HG02840 (cell line): ENCODE measurements around the gene TBC1D8.

ENCODE experiments used
- ATAC-seq: cut with Tn5 transposase; IDR thresholded peaks from one replicate; pipeline ENCODE4 v1.9.1; 2021; ENCODE audit warnings: mild to moderate bottlenecking, moderate library complexity, moderate number of reproducible peaks; ENCODE audit not compliant: unreplicated experiment, low FRiP score

TBC1D8 gene

GRCh38 chr2:101164021-101164420, 12.8 kb upstream of the TBC1D8 start:
- no peak for ATAC-seq

DNA sequence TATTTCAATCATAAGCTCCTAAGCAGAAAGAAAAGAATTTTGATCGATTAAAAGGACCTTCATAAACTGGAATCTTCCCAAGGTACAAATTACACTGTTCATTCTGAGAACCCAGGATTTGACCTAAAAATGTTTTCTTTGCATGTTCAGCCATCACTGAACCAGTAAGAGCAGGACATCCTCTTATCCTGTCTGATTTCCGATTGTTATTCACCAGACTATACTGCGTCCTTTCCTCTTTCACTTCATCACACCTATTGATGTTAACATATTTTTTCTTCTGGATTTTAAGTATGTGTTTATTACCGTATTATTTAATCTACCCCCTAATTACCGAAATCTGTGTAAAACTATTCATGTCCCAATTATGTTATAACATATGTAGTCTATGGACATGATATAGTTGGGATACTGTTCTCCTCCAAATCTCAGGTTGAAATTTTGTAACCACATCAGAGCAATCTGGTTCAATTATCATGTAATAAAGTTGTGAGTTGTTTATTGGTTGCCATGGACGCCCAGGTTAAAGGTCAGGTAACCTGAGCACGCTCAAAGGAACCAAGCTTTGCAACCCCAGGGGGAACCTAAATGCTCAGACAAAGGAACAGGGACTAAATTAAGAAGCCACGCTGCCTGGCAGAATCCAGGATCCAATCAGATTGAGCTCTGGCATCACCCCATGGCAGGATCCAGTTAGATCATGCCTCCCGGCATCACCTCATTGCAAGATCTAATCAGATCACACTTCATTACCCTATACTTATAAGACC, 11.6 kb upstream of the TBC1D8 start:
- no peak for ATAC-seq

GRCh38 chr2:101161658-101162057, 10.5 kb upstream of the TBC1D8 start:
- ATAC-seq = no peak

GRCh38 chr2:101160454-101160853, 9.3 kb upstream of the TBC1D8 start:
- ATAC-seq = no peak

- ATAC-seq = no peak
These were observed 8.3 kb upstream of the TBC1D8 start for GRCh38 chr2:101159526-101159925.

DNA sequence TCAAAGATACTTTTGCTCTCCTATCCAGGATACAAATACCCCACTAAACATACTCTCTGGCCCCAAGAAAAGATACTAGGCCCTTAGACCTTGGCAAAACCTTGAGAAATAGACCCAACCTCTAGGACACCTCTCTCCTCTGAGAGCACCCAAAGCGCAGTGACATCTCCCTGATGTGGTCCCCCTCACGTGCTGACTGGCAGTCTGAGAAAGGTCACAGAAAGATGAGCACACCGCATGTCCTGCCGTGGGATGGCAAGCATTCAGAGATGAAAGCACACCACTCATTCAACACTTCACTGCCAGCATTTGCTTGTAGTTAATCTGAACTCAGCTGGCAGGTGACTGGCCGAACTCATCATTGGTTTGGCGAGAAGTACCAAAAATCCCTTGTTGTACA, 6.1 kb upstream of the TBC1D8 start:
- no peak for ATAC-seq

- no peak for ATAC-seq
These were observed 2.6 kb upstream of the TBC1D8 start for GRCh38 chr2:101153787-101154186.

- ATAC-seq = no peak
These were observed 2.0 kb upstream of the TBC1D8 start for GRCh38 chr2:101153077-101153707.

DNA sequence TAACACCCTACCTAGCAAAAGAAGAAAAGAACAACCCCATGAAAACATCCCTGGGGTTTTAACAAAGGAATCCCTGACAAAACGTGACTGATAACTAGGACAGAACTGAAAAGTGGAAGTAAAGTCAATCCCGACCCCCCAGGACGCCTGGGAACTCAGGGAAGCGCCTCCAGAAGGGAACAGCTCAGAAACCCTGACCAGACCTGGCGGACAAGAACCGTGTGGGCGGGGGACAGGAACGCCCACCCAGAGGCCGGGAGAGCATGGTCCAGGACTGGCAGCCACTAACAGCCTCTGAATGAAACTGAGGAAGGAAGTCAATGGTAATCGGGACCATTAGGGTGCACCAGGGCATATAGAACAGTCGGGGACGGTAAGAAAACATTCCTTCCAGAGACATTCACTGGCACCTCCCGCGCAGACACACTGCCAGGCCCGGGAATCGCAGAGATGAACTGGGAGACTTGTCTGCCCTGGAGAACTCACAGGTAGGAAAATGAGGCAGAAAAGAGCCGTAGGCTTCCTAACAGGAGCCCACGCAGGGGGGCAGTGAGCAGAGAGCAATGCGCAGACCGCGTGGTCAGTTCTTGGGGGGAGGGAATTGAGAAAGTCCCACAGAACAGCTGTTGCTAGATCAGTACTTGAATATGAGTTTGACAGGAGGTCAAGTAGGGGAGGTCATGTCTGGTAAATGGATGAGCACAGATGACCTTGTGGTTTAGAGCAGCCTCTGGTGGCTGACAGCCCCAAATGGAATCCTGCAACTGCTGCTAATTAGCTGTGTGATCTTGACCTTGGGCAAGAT, 1.3 kb upstream of the TBC1D8 start:
- peak; percentile 73 for ATAC-seq

DNA sequence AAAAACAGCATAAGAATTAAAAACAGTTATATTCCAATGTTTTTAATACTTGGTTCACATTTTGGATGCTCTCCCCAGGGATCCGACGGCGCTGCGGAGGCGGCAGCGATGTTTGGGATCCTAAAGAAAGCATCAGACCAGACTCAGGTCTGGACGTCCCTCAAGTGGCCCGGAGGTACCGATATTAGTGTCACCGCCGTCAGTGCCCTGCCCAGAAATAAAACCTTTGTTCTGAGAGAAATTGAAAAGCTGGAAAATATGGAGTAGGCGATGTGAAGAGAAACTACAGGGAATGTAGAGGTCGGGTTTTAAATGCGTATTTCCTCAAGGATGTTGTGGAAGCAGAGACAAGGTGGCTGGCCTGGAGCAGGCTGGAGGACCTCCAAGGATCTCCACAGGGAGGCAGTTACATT, 683 bp upstream of the TBC1D8 start:
- no peak for ATAC-seq

DNA sequence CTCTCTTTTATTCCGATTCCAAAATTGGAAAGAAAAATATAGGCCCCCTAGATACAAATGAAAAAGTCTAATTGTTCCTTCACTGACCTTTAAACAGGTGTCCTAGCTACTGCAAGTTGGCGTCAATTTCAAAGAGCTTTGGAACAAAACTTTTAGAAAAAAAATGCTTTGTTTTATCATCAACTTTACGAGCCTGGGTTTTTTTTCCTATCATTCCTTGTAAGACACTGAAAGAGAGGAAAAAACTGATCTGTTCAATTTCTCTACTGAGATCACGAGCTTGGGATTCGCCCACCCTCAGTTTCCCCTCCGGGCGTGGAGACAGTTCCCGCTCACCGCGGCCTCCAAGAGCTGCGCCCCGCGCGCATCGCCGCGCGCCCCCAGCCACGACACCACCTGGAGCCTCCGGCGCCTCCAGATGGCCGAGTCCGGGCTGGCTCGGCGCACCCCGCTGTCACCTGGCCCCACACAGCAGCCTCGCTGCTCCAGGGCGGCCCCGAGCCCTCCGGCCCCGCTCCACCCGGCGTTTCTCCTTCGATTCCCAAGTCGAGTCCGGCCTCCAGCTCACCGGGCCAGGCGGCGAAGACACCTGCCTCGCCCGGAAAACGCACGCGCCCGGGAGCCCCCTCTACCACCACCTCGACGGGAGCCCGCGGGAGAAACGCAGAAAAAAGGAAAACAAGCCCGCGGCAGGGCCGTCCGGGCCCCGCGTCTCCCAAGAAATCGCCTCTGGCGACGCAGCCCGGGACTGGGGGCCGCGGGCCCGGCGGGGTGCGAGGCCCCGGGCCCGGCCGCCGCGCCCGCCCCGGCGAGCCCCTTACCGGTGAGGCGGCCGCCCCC, 656 bp downstream of the TBC1D8 start:
- ATAC-seq = no peak

- ATAC-seq = no peak
These were observed 1.7 kb downstream of the TBC1D8 start for GRCh38 chr2:101149241-101150192.

DNA sequence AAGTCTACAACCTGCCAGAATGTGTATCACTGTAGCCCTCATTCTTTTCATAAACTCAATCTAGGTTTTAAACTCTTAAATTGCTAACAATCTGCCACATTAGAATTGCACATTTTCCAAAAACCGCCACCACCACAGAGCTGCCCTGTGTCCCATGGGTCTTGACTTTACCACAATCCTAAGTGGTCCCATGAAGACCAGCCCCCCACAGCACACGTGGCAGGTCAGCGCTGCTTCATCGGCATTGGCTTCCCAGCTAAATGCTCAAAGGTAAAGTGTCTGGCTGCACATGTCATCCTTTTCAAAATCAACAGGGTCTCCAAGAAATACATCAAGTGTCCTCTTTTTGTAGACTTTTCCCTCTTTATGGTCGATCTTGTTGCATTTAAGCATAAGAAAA, 2.4 kb downstream of the TBC1D8 start:
- no peak for ATAC-seq

- ATAC-seq = no peak
These were observed 3.2 kb downstream of the TBC1D8 start for GRCh38 chr2:101147971-101148370.

GRCh38 chr2:101147062-101147461, 4.1 kb downstream of the TBC1D8 start:
- no peak for ATAC-seq

GRCh38 chr2:101146535-101146934, 4.6 kb downstream of the TBC1D8 start:
- ATAC-seq = no peak

DNA sequence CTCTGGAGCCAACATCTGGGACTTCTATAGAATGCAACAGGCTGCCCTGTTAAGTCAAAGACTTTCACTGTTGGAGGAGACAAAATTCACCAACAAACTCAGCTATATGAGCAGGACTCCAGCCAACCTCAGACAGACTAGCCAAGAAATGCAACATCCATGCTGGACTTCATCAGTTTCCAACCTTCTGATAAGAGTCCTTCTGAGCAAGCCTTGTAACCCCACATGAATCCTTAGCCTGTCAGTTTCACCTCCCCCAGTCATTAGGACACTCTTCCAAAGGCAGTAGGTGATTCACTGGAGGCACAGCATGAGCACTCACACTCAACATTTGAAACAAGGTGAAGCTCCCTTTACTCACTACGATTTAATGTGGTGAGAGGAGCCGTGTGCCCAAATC, 5.8 kb downstream of the TBC1D8 start:
- ATAC-seq = no peak

DNA sequence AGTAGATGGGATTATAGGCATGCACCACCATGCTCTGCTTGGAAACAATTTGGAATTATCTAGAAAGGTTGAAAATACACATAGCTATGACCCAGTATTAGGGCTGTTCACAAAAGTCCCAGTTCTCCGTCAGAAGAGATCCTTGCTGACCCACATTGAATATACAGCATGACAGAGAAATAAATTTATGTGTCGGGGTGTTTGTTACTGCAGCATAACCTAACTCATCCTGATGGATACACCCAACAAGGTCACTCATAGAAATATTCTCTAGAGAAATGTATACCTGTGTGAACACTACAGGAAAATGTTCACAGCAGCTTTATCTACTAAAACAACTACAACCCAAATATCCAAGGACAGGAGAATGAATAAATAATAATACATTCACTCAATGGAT, 9.0 kb downstream of the TBC1D8 start:
- ATAC-seq = no peak

GRCh38 chr2:101140978-101141655, 10.1 kb downstream of the TBC1D8 start:
- no peak for ATAC-seq
